Aorta (tissue), 5 donors: Measurements from ENCODE around the gene TMC1. TPM values are rescaled to one million over a fixed set of nuclear protein-coding genes. Genes with fewer than 3 reads are reported as not detected.

ENCODE experiments used
- ATAC-seq: fragments of 200-7000 bp; cut with Tn5 transposase; one replicate; pipeline ENCODE4 v1.9.1; 2022; ENCODE audit warnings: moderate library complexity; ENCODE audit not compliant: low FRiP score
- DNase-seq, 2 donors: peaks; one replicate each; pipeline ENCODE4 v3.0.0-alpha.2; 2020
- H3K27ac ChIP-seq, 2 donors: one replicate each; pipeline ENCODE4 v1.5.1; 2013; ENCODE audit warnings: low read length in 2 of 2, mild to moderate bottlenecking in 2 of 2, moderate library complexity in 2 of 2, control low read depth in 1 of 2, inconsistent platforms in 1 of 2, low read depth in 1 of 2
- H3K27me3 ChIP-seq, 2 donors: one replicate each; pipeline ENCODE4 v1.6.1; 2013; ENCODE audit warnings: control low read depth in 1 of 2, low read length in 1 of 2, mild to moderate bottlenecking in 1 of 2, moderate library complexity in 1 of 2; ENCODE audit not compliant: insufficient read depth in 2 of 2, control insufficient read depth in 1 of 2
- H3K36me3 ChIP-seq, 2 donors: one replicate each; pipeline ENCODE4 v1.6.1; 2013; ENCODE audit warnings: control low read depth in 1 of 2, low read length in 1 of 2, mild to moderate bottlenecking in 1 of 2; ENCODE audit not compliant: insufficient read depth in 2 of 2, control insufficient read depth in 1 of 2
- H3K4me1 ChIP-seq, 2 donors: one replicate each; pipeline ENCODE4 v1.6.1; 2013; ENCODE audit warnings: low read length in 2 of 2, control low read depth in 1 of 2, mild to moderate bottlenecking in 1 of 2, moderate library complexity in 1 of 2; ENCODE audit not compliant: insufficient read depth in 2 of 2, control insufficient read depth in 1 of 2
- H3K4me3 ChIP-seq, 2 donors: one replicate each; pipeline ENCODE4 v1.5.1; 2013; ENCODE audit warnings: low read length in 2 of 2, control low read depth in 1 of 2, mild to moderate bottlenecking in 1 of 2
- H3K9me3 ChIP-seq: one replicate; pipeline ENCODE4 v1.6.1; 2013; ENCODE audit warnings: mild to moderate bottlenecking, low read length; ENCODE audit not compliant: control insufficient read depth
- WGBS, 2 donors: extraction: QIAGEN DNeasy Blood & Tissue Kit; methylation state at CpG; one replicate each; pipeline ENCODE4 v1.1.7; 2013; 5-methylcytosine and 5-hydroxymethylcytosine counted together
- intact Hi-C, 2 donors: fragments of 100-400 bp; cut with DNase I; formaldehyde crosslinking; loops; one replicate each; pipeline versions ENCODE4 v1.14.2 to v1.15.0; 2022
- polyA plus RNA-seq, 2 donors: library from polyadenylated mRNA; stranded (reverse); fragments of 200-250 nt; gene quantifications; one replicate each; pipeline ENCODE4 v1.2.3, GENCODE V29; 2013
- total RNA-seq, 2 donors: library from RNA; stranded (reverse); fragmentation: NEBNext Ultra II Directional; extraction: Animal tissue kit (Norgen Biotek cat#: 25700); gene quantifications; one replicate each; pipeline ENCODE4 v1.2.1, GENCODE V29; 2021
- donor health status: healthy with polysubstance abuse.
- donor health status: Bipolar disorder and iron deficiency.
- donor health status: DM: no; HTN: no; CAD: no.
- donor health status: DM: no; HTN: no; CAD: no.
- donor health status: DM: yes; HTN: yes; CAD: no.

TMC1 gene
- total and polyA plus RNA-seq, 4 donors, result 0.62 to 2.9 TPM; not detected in 2

GRCh38 chr9:72552356-72552755, 30.9 kb downstream of the TMC1 start:
- intact Hi-C loops, result no loop called here

GRCh38 chr9:72554221-72554641, 32.8 kb downstream of the TMC1 start:
- no peaks in the 10 kb centered on the region for H3K36me3 ChIP-seq
- H3K4me1 ChIP-seq, result no peaks in the 10 kb centered on the region
- H3K27me3 ChIP-seq, result no peaks in the 10 kb centered on the region
- H3K9me3 ChIP-seq, result no peaks in the 10 kb centered on the region
- ATAC-seq (no peak), DNase-seq (no peak)
- H3K4me3 ChIP-seq, result no peak overlapping the region
- H3K27ac ChIP-seq, result no peak overlapping the region
- intact Hi-C loops, result no loop called here
- 0 to 5% methylated on average over 3 of the region's 3 CpGs for WGBS, 2 donors

More at GRCh38 chr9:72552356-72552755, 30.9 kb downstream of the TMC1 start:
- Histone ChIP-seq H3K27ac (no peak overlapping the region), H3K4me1 (no peaks in the 10 kb centered on the region), H3K36me3 (no peaks in the 10 kb centered on the region), H3K4me3 (no peak overlapping the region), H3K27me3 (no peaks in the 10 kb centered on the region), H3K9me3 (no peaks in the 10 kb centered on the region)
- WGBS, 2 donors, result 67 to 88% methylated on average over 1 of the region's 1 CpG
- no peak for DNase-seq
- no peak for ATAC-seq

GRCh38 chr9:72557549-72557948, 36.1 kb downstream of the TMC1 start:
- Histone ChIP-seq H3K27me3 (no peaks in the 10 kb centered on the region), H3K4me3 (no peak overlapping the region), H3K27ac (no peak overlapping the region), H3K9me3 (no peaks in the 10 kb centered on the region), H3K4me1 (no peaks in the 10 kb centered on the region), H3K36me3 (no peaks in the 10 kb centered on the region)
- intact Hi-C loops, result no loop called here
- ATAC-seq (no peak), DNase-seq (no peak)
- 83 to 92% methylated on average over 2 of the region's 2 CpGs for WGBS, 2 donors

- Histone ChIP-seq H3K4me1 (no peaks in the 10 kb centered on the region), H3K36me3 (no peaks in the 10 kb centered on the region), H3K9me3 (no peaks in the 10 kb centered on the region), H3K27ac (no peak overlapping the region), H3K27me3 (no peaks in the 10 kb centered on the region), H3K4me3 (no peak overlapping the region)
- no peak for ATAC-seq
- intact Hi-C loops, result no loop called here
- no peak for DNase-seq
- 83 to 87% methylated on average over 1 of the region's 1 CpG for WGBS, 2 donors
Observed at GRCh38 chr9:72560086-72560485, 38.7 kb downstream of the TMC1 start.

GRCh38 chr9:72563806-72564205, 42.4 kb downstream of the TMC1 start:
- H3K27ac ChIP-seq, result no peak overlapping the region
- DNase-seq, result no peak
- H3K4me1 ChIP-seq, result no peaks in the 10 kb centered on the region
- no peaks in the 10 kb centered on the region for H3K27me3 ChIP-seq
- no peak overlapping the region for H3K4me3 ChIP-seq
- intact Hi-C loops, result no loop called here
- no peaks in the 10 kb centered on the region for H3K9me3 ChIP-seq
- WGBS, 2 donors, result 92 to 95% methylated on average over 4 of the region's 4 CpGs
- ATAC-seq, result no peak
- H3K36me3 ChIP-seq, result no peaks in the 10 kb centered on the region

GRCh38 chr9:72564479-72565281, 43.3 kb downstream of the TMC1 start:
- no peaks in the 10 kb centered on the region for H3K9me3 ChIP-seq
- intact Hi-C loops, result no loop called here
- H3K4me1 ChIP-seq, result no peaks in the 10 kb centered on the region
- ATAC-seq (no peak), DNase-seq (no peak)
- H3K27me3 ChIP-seq, result no peaks in the 10 kb centered on the region
- no peak overlapping the region for H3K4me3 ChIP-seq
- H3K27ac ChIP-seq, result no peak overlapping the region
- no peaks in the 10 kb centered on the region for H3K36me3 ChIP-seq
- 92 to 93% methylated on average over 2 of the region's 2 CpGs for WGBS, 2 donors

- ATAC-seq, result no peak
- WGBS, 2 donors, result 97 to 98% methylated on average over 7 of the region's 7 CpGs
- intact Hi-C loops, result no loop called here
- Histone ChIP-seq H3K27me3 (no peaks in the 10 kb centered on the region), H3K9me3 (no peaks in the 10 kb centered on the region), H3K4me3 (no peak overlapping the region), H3K27ac (no peak overlapping the region), H3K36me3 (no peaks in the 10 kb centered on the region), H3K4me1 (no peaks in the 10 kb centered on the region)
- no peak for DNase-seq
Observed at GRCh38 chr9:72565535-72565934, 44.1 kb downstream of the TMC1 start.

- Histone ChIP-seq H3K4me1 (peaks cover 0 to 5% of the 10 kb centered on the region in 2 donors), H3K27ac (no peak overlapping the region), H3K36me3 (no peaks in the 10 kb centered on the region), H3K4me3 (no peak overlapping the region), H3K27me3 (no peaks in the 10 kb centered on the region), H3K9me3 (no peaks in the 10 kb centered on the region)
- intact Hi-C loops, result no loop called here
- DNase-seq (no peak), ATAC-seq (no peak)
- WGBS, 2 donors, result 93 to 98% methylated on average over 3 of the region's 3 CpGs
Observed at GRCh38 chr9:72574156-72574810, 52.9 kb downstream of the TMC1 start.

- Histone ChIP-seq H3K36me3 (no peaks in the 10 kb centered on the region), H3K9me3 (no peaks in the 10 kb centered on the region), H3K27me3 (no peaks in the 10 kb centered on the region), H3K4me3 (no peak overlapping the region), H3K27ac (no peak overlapping the region), H3K4me1 (peaks cover 0 to 5% of the 10 kb centered on the region in 2 donors)
- intact Hi-C loops, result no loop called here
- ATAC-seq, result no peak
- 75 to 77% methylated on average over 2 of the region's 2 CpGs for WGBS, 2 donors
- DNase-seq, result no peak
Observed at GRCh38 chr9:72575666-72576065, 54.3 kb downstream of the TMC1 start.
